ENCODE measurements around the gene IZUMO4. TPM values are rescaled to one million over a fixed set of nuclear protein-coding genes. Genes with fewer than 3 reads are reported as not detected.
"Not testable (repeated sequence)": the region's sequence is repeated elsewhere in the genome, so short reads cannot be mapped to it uniquely, and the experiment has no call there.

IZUMO4 gene
- total RNA-seq, 6 experiments from 2014 or later = 0.68 to 1.9 (median 1.5) TPM

GRCh38 chr19:2080336-2080988 is 16.3 kb upstream of the IZUMO4 start:
- TF ChIP-seq CTCF (IDR thresholded peaks at IDR 0.05) = no peak
- DNase-seq = no peak
- no peaks in the 10 kb centered on the region for H3K9me3 Mint-ChIP-seq
- no peaks in the 10 kb centered on the region; the same call in 1 of the 2 replicates for H3K4me1 Mint-ChIP-seq (ENCODE audit: low read depth)
- no peak overlapping the region for H3K4me3 Mint-ChIP-seq
- H3K36me3 Mint-ChIP-seq (ENCODE audit: low read depth) = peaks cover 7% of the 10 kb centered on the region
- peaks cover 2% of the 10 kb centered on the region for H3K27me3 Mint-ChIP-seq (ENCODE audit: insufficient read depth)
- H3K27ac Mint-ChIP-seq = no peak overlapping the region

GRCh38 chr19:2081873-2082810 is 14.6 kb upstream of the IZUMO4 start:
- Mint-ChIP-seq H3K27me3 (ENCODE audit: insufficient read depth) (peaks cover 6% of the 10 kb centered on the region), H3K4me1 (ENCODE audit: low read depth) (peaks cover 3% of the 10 kb centered on the region; the same call in 1 of the 2 replicates), H3K36me3 (ENCODE audit: low read depth) (peaks cover 4% of the 10 kb centered on the region), H3K27ac (no peak overlapping the region), H3K9me3 (no peaks in the 10 kb centered on the region), H3K4me3 (no peak overlapping the region)
- TF ChIP-seq CTCF (IDR thresholded peaks at IDR 0.05) = no peak
- no peak for DNase-seq

GRCh38 chr19:2083174-2083854 is 13.4 kb upstream of the IZUMO4 start:
- peaks cover 4% of the 10 kb centered on the region for H3K36me3 Mint-ChIP-seq (ENCODE audit: low read depth)
- peaks cover 7% of the 10 kb centered on the region for H3K27me3 Mint-ChIP-seq (ENCODE audit: insufficient read depth)
- no peak for TF ChIP-seq CTCF (IDR thresholded peaks at IDR 0.05)
- DNase-seq = no peak
- H3K4me3 Mint-ChIP-seq = no peak overlapping the region
- H3K9me3 Mint-ChIP-seq = no peaks in the 10 kb centered on the region
- peaks cover 6% of the 10 kb centered on the region; the same call in 1 of the 2 replicates for H3K4me1 Mint-ChIP-seq (ENCODE audit: low read depth)
- no peak overlapping the region for H3K27ac Mint-ChIP-seq

GRCh38 chr19:2084993-2085720 is 11.6 kb upstream of the IZUMO4 start:
- no peak for TF ChIP-seq CTCF (IDR thresholded peaks at IDR 0.05)
- peaks cover 20% of the 10 kb centered on the region for H3K4me1 Mint-ChIP-seq (ENCODE audit: low read depth)
- peaks cover 4% of the 10 kb centered on the region for H3K36me3 Mint-ChIP-seq (ENCODE audit: low read depth)
- DNase-seq = peak; percentile 28
- no peaks in the 10 kb centered on the region for H3K9me3 Mint-ChIP-seq
- peak overlapping the region; percentile 42; the same call in 1 of the 2 replicates for H3K27ac Mint-ChIP-seq
- peaks cover 8% of the 10 kb centered on the region for H3K27me3 Mint-ChIP-seq (ENCODE audit: insufficient read depth)
- H3K4me3 Mint-ChIP-seq = no peak overlapping the region

GRCh38 chr19:2086695-2087620 is 9.8 kb upstream of the IZUMO4 start:
- not testable (repeated sequence) for H3K36me3 Mint-ChIP-seq (ENCODE audit: low read depth); H3K9me3 Mint-ChIP-seq; DNase-seq; H3K27me3 Mint-ChIP-seq (ENCODE audit: insufficient read depth); H3K4me3 Mint-ChIP-seq
- peaks cover 31% of the 10 kb centered on the region for H3K4me1 Mint-ChIP-seq (ENCODE audit: low read depth)
- H3K27ac Mint-ChIP-seq = peak overlapping the region; percentile 20
